GM23248 (cell line): ENCODE measurements around the gene EDA. TPM values are rescaled to one million over a fixed set of nuclear protein-coding genes. Genes with fewer than 3 reads are reported as not detected.

Experiments
- DNase-seq: peaks from one replicate; pipeline ENCODE4 v3.0.0-alpha.2; 2015
- H2AFZ ChIP-seq: fragments of 200-600 bp; sonication (generic); 2 replicates; pipeline ENCODE4 v1.6.1; 2016; ENCODE audit warnings: antibody characterized with exemption
- H3F3A ChIP-seq: fragments of 200-600 bp; sonication (generic); 2 replicates; pipeline ENCODE4 v1.6.1; 2016; ENCODE audit warnings: mild to moderate bottlenecking, antibody characterized with exemption, mixed run types; ENCODE audit not compliant: insufficient read depth
- H3K27ac ChIP-seq: fragments of 200-600 bp; sonication (generic); 2 replicates; pipeline ENCODE4 v1.5.1; 2016; ENCODE audit warnings: mild to moderate bottlenecking
- H3K27me3 ChIP-seq: fragments of 200-600 bp; sonication (generic); replicated peaks from 2 replicates; pipeline ENCODE4 v1.6.1; 2016; ENCODE audit warnings: mild to moderate bottlenecking; ENCODE audit not compliant: insufficient read depth
- H3K36me3 ChIP-seq: fragments of 200-600 bp; sonication (generic); 2 replicates; pipeline ENCODE4 v1.6.1; 2016; ENCODE audit warnings: low read depth, mild to moderate bottlenecking
- H3K4me1 ChIP-seq: fragments of 200-600 bp; sonication (generic); 2 replicates; pipeline ENCODE4 v1.6.1; 2016; ENCODE audit warnings: mild to moderate bottlenecking; ENCODE audit not compliant: insufficient read depth
- H3K4me2 ChIP-seq: fragments of 200-600 bp; sonication (generic); one replicate; pipeline ENCODE4 v1.6.1; 2016; ENCODE audit warnings: mild to moderate bottlenecking; ENCODE audit not compliant: unreplicated experiment
- H3K4me3 ChIP-seq: fragments of 200-600 bp; sonication (generic); 2 replicates; pipeline ENCODE4 v1.5.1; 2016; ENCODE audit warnings: mild to moderate bottlenecking
- H3K79me2 ChIP-seq: fragments of 200-600 bp; sonication (generic); 2 replicates; pipeline ENCODE4 v1.6.1; 2016; ENCODE audit warnings: mild to moderate bottlenecking; ENCODE audit not compliant: insufficient read depth
- H3K9ac ChIP-seq: fragments of 200-600 bp; sonication (generic); 2 replicates; pipeline ENCODE4 v1.6.1; 2016; ENCODE audit warnings: mild to moderate bottlenecking
- H3K9me2 ChIP-seq: fragments of 200-600 bp; sonication (generic); 2 replicates; pipeline ENCODE4 v1.6.1; 2016; ENCODE audit warnings: mixed run types, mild to moderate bottlenecking, moderate library complexity; ENCODE audit not compliant: insufficient read depth
- H3K9me3 ChIP-seq: fragments of 200-600 bp; sonication (generic); one replicate; pipeline ENCODE4 v1.6.1; 2017; ENCODE audit warnings: low read depth
- H4K20me1 ChIP-seq: fragments of 200-600 bp; sonication (generic); 2 replicates; pipeline ENCODE4 v1.6.0; 2016; ENCODE audit not compliant: insufficient read depth
- EZH2 ChIP-seq: fragments of 200-600 bp; sonication (generic); IDR thresholded peaks from 2 replicates; pipeline ENCODE4 v1.6.1; 2018; ENCODE audit warnings: antibody characterized with exemption, mild to moderate bottlenecking; ENCODE audit not compliant: insufficient read depth, poor library complexity, severe bottlenecking
- EZH2phosphoT487 ChIP-seq: fragments of 200-600 bp; sonication (generic); IDR thresholded peaks from 2 replicates; pipeline ENCODE4 v1.6.1; 2018; ENCODE audit warnings: antibody characterized with exemption, moderate library complexity, mild to moderate bottlenecking, low read depth; ENCODE audit not compliant: insufficient read depth
- WGBS, 2 experiments: methylation state at CpG; one replicate each; pipeline ENCODE4 v1.1.6; 2015 to 2017; ENCODE audit warnings: low lambda C conversion rate in 2 of 2, low coverage in 1 of 2; ENCODE audit errors: missing lambda C conversion rate in 2 of 2; 5-methylcytosine and 5-hydroxymethylcytosine counted together
- in situ Hi-C: fragments of 300-500 bp; cut with MboI; formaldehyde crosslinking; loops from 2 replicates; pipeline ENCODE4 v1.15.0; 2020
- polyA plus RNA-seq: library from polyadenylated mRNA; unstranded; fragments of >200 nt; fragmentation: Nextera tagmentation; extraction: Ambion mirVana; gene quantifications from 2 replicates; pipeline ENCODE4 v1.2.1, GENCODE V29; 2016
- total RNA-seq: library from RNA; depleted of rRNA; stranded (reverse); fragments of >200 nt; shearing (Covaris generic); gene quantifications from 2 replicates; pipeline ENCODE4 v1.2.3, GENCODE V29; 2014

Gene EDA
- total and polyA plus RNA-seq, 2 experiments from 2014 or later = 0.11 TPM; not detected in 1

- no peaks in the 10 kb centered on the region for H3K79me2 ChIP-seq
- no peaks in the 10 kb centered on the region for H3K4me1 ChIP-seq
- H3K4me2 ChIP-seq = no peak overlapping the region
- no peak overlapping the region for H3K9ac ChIP-seq
- H3K9me3 ChIP-seq = no peaks in the 10 kb centered on the region
- DNase-seq = no peak
- no peaks in the 10 kb centered on the region for H3K9me2 ChIP-seq
- no peaks in the 10 kb centered on the region for H3K36me3 ChIP-seq
- no peaks in the 10 kb centered on the region for H3F3A ChIP-seq
- H3K27ac ChIP-seq = no peak overlapping the region
- H2AFZ ChIP-seq = no peak overlapping the region
- no peak overlapping the region for H3K4me3 ChIP-seq
- TF ChIP-seq EZH2 = no peak
- TF ChIP-seq EZH2phosphoT487 = no peak
- in situ Hi-C loops = no loop called here
- no peaks in the 10 kb centered on the region for H4K20me1 ChIP-seq
- 63 to 70% methylated on average over 2 of the region's 2 CpGs for WGBS, 2 experiments
- H3K27me3 ChIP-seq = no peaks in the 10 kb centered on the region
These were observed 11.8 kb downstream of the EDA start for GRCh38 chrX:69627744-69628143.

GRCh38 chrX:69630147-69630546 lies 14.2 kb downstream of the EDA start:
- Histone ChIP-seq H3K4me1 (no peaks in the 10 kb centered on the region), H3K9ac (no peak overlapping the region), H2AFZ (no peak overlapping the region), H3K4me2 (no peak overlapping the region), H3K27me3 (no peaks in the 10 kb centered on the region), H3K9me3 (no peaks in the 10 kb centered on the region), H3K79me2 (no peaks in the 10 kb centered on the region), H4K20me1 (no peaks in the 10 kb centered on the region), H3F3A (no peaks in the 10 kb centered on the region), H3K4me3 (no peak overlapping the region), H3K9me2 (no peaks in the 10 kb centered on the region), H3K27ac (no peak overlapping the region), H3K36me3 (no peaks in the 10 kb centered on the region)
- in situ Hi-C loops = no loop called here
- no peak for DNase-seq
- 67 to 87% methylated on average over 2 of the region's 2 CpGs for WGBS, 2 experiments
- TF ChIP-seq EZH2 = no peak

DNA sequence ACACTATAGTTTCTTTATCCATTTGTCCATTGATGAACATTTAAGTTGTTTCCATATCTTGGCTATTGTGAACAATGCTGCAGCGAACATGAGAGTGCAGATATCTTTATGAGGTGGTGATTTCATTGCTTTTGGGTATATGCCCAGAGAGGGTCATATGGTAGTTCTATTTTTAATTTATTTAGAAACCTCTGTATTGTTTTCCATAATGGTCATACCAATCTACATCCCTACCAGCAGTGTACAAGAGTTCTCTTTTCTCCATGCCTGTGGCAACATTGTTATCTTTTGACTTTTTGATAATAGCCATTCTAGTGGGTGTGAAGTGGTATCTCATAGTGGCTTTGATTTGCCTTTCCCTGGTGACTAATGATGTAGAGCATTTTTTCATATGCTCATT lies 48.8 kb downstream of the EDA start:
- no peak for DNase-seq
- H3K4me1 ChIP-seq = no peaks in the 10 kb centered on the region
- no peak for TF ChIP-seq EZH2phosphoT487
- no peak for TF ChIP-seq EZH2
- no peak overlapping the region for H3K27ac ChIP-seq
- no peak overlapping the region for H3K4me3 ChIP-seq
- H3K79me2 ChIP-seq = no peaks in the 10 kb centered on the region
- H2AFZ ChIP-seq = no peak overlapping the region
- H3K9me3 ChIP-seq = no peaks in the 10 kb centered on the region
- WGBS, 2 experiments = 0% methylated on average over 1 of the region's 1 CpG
- H3K4me2 ChIP-seq = no peak overlapping the region
- no peaks in the 10 kb centered on the region for H3K9me2 ChIP-seq
- no peaks in the 10 kb centered on the region for H3K36me3 ChIP-seq
- no peak overlapping the region for H3K9ac ChIP-seq
- in situ Hi-C loops = no loop called here
- no peaks in the 10 kb centered on the region for H4K20me1 ChIP-seq
- H3K27me3 ChIP-seq = no peaks in the 10 kb centered on the region
- H3F3A ChIP-seq = no peaks in the 10 kb centered on the region

- no peak for TF ChIP-seq EZH2phosphoT487
- TF ChIP-seq EZH2 = no peak
- H3K9me3 ChIP-seq = no peaks in the 10 kb centered on the region
- no peaks in the 10 kb centered on the region for H3K79me2 ChIP-seq
- H3K36me3 ChIP-seq = no peaks in the 10 kb centered on the region
- no peaks in the 10 kb centered on the region for H3K27me3 ChIP-seq
- no peak overlapping the region for H3K27ac ChIP-seq
- no peaks in the 10 kb centered on the region for H4K20me1 ChIP-seq
- in situ Hi-C loops = no loop called here
- no peak overlapping the region for H2AFZ ChIP-seq
- no peaks in the 10 kb centered on the region for H3F3A ChIP-seq
- H3K4me2 ChIP-seq = no peak overlapping the region
- H3K4me3 ChIP-seq = no peak overlapping the region
- no peak overlapping the region for H3K9ac ChIP-seq
- DNase-seq = no peak
- no peaks in the 10 kb centered on the region for H3K9me2 ChIP-seq
- no peaks in the 10 kb centered on the region for H3K4me1 ChIP-seq
- 34 to 50% methylated on average over 2 of the region's 2 CpGs for WGBS, 2 experiments
These were observed 54.2 kb downstream of the EDA start for GRCh38 chrX:69670001-69670555.

DNA sequence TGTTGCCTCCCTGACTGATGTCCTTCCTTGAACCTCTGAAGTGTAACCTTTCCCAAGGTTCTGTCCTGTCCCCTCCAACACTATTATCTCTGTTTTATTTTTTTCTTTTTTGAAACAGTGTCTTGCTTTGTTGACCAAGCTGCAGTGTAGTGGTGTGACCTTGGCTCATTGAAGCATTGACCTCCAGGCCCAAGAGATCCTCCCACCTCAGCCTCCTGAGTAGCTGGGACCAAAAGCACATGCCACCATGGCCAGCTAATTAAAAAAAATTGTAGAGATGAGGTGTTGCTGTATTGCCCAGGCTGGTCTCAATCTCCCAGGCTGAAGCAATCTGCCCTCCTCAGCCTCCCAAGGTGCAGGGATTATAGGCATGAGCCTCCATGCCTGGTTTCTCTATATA lies 59.0 kb downstream of the EDA start:
- no peaks in the 10 kb centered on the region for H3K9me3 ChIP-seq
- no peaks in the 10 kb centered on the region for H3K9me2 ChIP-seq
- no peak overlapping the region for H3K4me3 ChIP-seq
- H3K4me2 ChIP-seq = no peak overlapping the region
- no peaks in the 10 kb centered on the region for H3K79me2 ChIP-seq
- no peaks in the 10 kb centered on the region for H4K20me1 ChIP-seq
- no peak overlapping the region for H3K27ac ChIP-seq
- DNase-seq = no peak
- TF ChIP-seq EZH2phosphoT487 = no peak
- TF ChIP-seq EZH2 = no peak
- H3K27me3 ChIP-seq = no peaks in the 10 kb centered on the region
- no peaks in the 10 kb centered on the region for H3K36me3 ChIP-seq
- H3F3A ChIP-seq = no peaks in the 10 kb centered on the region
- in situ Hi-C loops = no loop called here
- H3K4me1 ChIP-seq = no peaks in the 10 kb centered on the region
- no peak overlapping the region for H3K9ac ChIP-seq
- H2AFZ ChIP-seq = no peak overlapping the region
